ENCODE measurements around the gene ZFAND3.

GRCh38 chr6:37878150-37878710, 58.7 kb downstream of the ZFAND3 start:
- TF ChIP-seq CTCF (conservative IDR thresholded peaks at IDR 0.05 in 1 of 2, IDR thresholded peaks at IDR 0.05 in 1 of 2; ENCODE audit: low read depth in 1 of 2, low read length in 2 of 2) (no peak), EZH2 (IDR thresholded peaks at IDR 0.05; ENCODE audit: low read length, missing control alignments) (no peak)

Measured in fibroblast of lung (primary cell).